Measurements from ENCODE around the gene ZNF341.

The ZNF341 gene

GRCh38 chr20:33773412-33774089 lies 41.8 kb downstream of the ZNF341 start:
- DNase-seq (ENCODE audit: low spot score), result peak; percentile 83
- in situ Hi-C loops (cut with MboI; ENCODE audit: low sequenced_read_pairs, unreplicated experiment), result no loop called here
- no peak for TF ChIP-seq CTCF (IDR thresholded peaks at IDR 0.05; ENCODE audit: borderline replicate concordance, control extremely low read depth, extremely low read depth, insufficient read depth, missing control alignments)

GRCh38 chr20:33777816-33778215 lies 46.0 kb downstream of the ZNF341 start:
- DNase-seq (ENCODE audit: low spot score), result no peak
- no peak for TF ChIP-seq CTCF (IDR thresholded peaks at IDR 0.05; ENCODE audit: borderline replicate concordance, control extremely low read depth, extremely low read depth, insufficient read depth, missing control alignments)
- in situ Hi-C loops (cut with MboI; ENCODE audit: low sequenced_read_pairs, unreplicated experiment), result no loop called here

- in situ Hi-C loops (cut with MboI; ENCODE audit: low sequenced_read_pairs, unreplicated experiment), result no loop called here
- DNase-seq (ENCODE audit: low spot score), result no peak
- no peak for TF ChIP-seq CTCF (IDR thresholded peaks at IDR 0.05; ENCODE audit: borderline replicate concordance, control extremely low read depth, extremely low read depth, insufficient read depth, missing control alignments)
These were observed 49.3 kb downstream of the ZNF341 start for GRCh38 chr20:33781133-33781532.

GRCh38 chr20:33781945-33782344 lies 50.1 kb downstream of the ZNF341 start:
- TF ChIP-seq CTCF (IDR thresholded peaks at IDR 0.05; ENCODE audit: borderline replicate concordance, control extremely low read depth, extremely low read depth, insufficient read depth, missing control alignments), result no peak
- DNase-seq (ENCODE audit: low spot score), result no peak
- in situ Hi-C loops (cut with MboI; ENCODE audit: low sequenced_read_pairs, unreplicated experiment), result no loop called here

GRCh38 chr20:33783256-33783655 lies 51.5 kb downstream of the ZNF341 start:
- in situ Hi-C loops (cut with MboI; ENCODE audit: low sequenced_read_pairs, unreplicated experiment), result no loop called here
- DNase-seq (ENCODE audit: low spot score), result no peak
- TF ChIP-seq CTCF (IDR thresholded peaks at IDR 0.05; ENCODE audit: borderline replicate concordance, control extremely low read depth, extremely low read depth, insufficient read depth, missing control alignments), result no peak

- in situ Hi-C loops (cut with MboI; ENCODE audit: low sequenced_read_pairs, unreplicated experiment), result no loop called here
- DNase-seq (ENCODE audit: low spot score), result no peak
- TF ChIP-seq CTCF (IDR thresholded peaks at IDR 0.05; ENCODE audit: borderline replicate concordance, control extremely low read depth, extremely low read depth, insufficient read depth, missing control alignments), result no peak
These were observed 52.0 kb downstream of the ZNF341 start for GRCh38 chr20:33783818-33784217.
